Right cardiac atrium (tissue), 5 donors: ENCODE results near the gene MECP2. TPM values are rescaled to one million over a fixed set of nuclear protein-coding genes. Genes with fewer than 3 reads are reported as not detected.

Experiments used
- ATAC-seq, 2 donors: fragments of 200-7000 bp; cut with Tn5 transposase; one replicate each; pipeline versions ENCODE4 v1.8.0 to v1.9.1; 2020; ENCODE audit warnings: moderate library complexity in 2 of 2, mild to moderate bottlenecking in 1 of 2
- DNase-seq, 3 donors: peaks; one replicate each; pipeline ENCODE4 v3.0.0-alpha.2; 2020
- H3K27ac ChIP-seq: one replicate; pipeline ENCODE4 v1.5.1; 2013; ENCODE audit warnings: mild to moderate bottlenecking, low read length, control low read depth, moderate library complexity
- H3K27me3 ChIP-seq: one replicate; pipeline ENCODE4 v1.6.1; 2013; ENCODE audit not compliant: control insufficient read depth, insufficient read depth
- H3K4me1 ChIP-seq: one replicate; pipeline ENCODE4 v1.6.1; 2013; ENCODE audit warnings: low read length; ENCODE audit not compliant: control insufficient read depth, insufficient read depth
- H3K4me3 ChIP-seq: one replicate; pipeline ENCODE4 v1.5.1; 2013; ENCODE audit warnings: low read length, control low read depth
- H3K9me3 ChIP-seq: one replicate; pipeline ENCODE4 v1.6.1; 2013; ENCODE audit warnings: low read length; ENCODE audit not compliant: control insufficient read depth
- WGBS: extraction: QIAGEN DNeasy Blood & Tissue Kit; methylation state at CpG from one replicate; pipeline ENCODE4 v1.1.7; 2013; 5-methylcytosine and 5-hydroxymethylcytosine counted together
- intact Hi-C, 4 donors: fragments of 100-400 bp; cut with DNase I; formaldehyde crosslinking; loops; one replicate each; pipeline versions ENCODE4 v1.11.0 to v1.14.0; 2022 to 2023
- microRNA-seq, 2 donors: library from miRNA; unstranded; fragments of <30 nt; microRNA quantifications; one replicate each; pipeline ENCODE4 v1.2.0, GENCODE V29; 2020 to 2021
- polyA plus RNA-seq: library from polyadenylated mRNA; stranded (reverse); fragments of 200-250 nt; gene quantifications from one replicate; pipeline ENCODE4 v1.2.3, GENCODE V29; 2013
- total RNA-seq, 4 donors: library from RNA; stranded (reverse); fragmentation: NEBNext Ultra II Directional; extraction: Animal tissue kit (Norgen Biotek cat#: 25700); gene quantifications; one replicate each; pipeline ENCODE4 v1.2.1, GENCODE V29; 2021
- donor health status: healthy with polysubstance abuse.
- donor health status: DM: no; HTN: yes; CAD: no.
- donor health status: DM: no; HTN: no; CAD: no.
- donor health status: DM: no; HTN: yes; CAD: no; lungs with severe emphysema.
- donor health status: DM: yes; HTN: yes; CAD: no.

Gene MECP2
- total and polyA plus RNA-seq, 5 donors, result 34.9 to 50.2 (median 43.4) TPM

GRCh38 chrX:153972368-153973126, 125.0 kb downstream of the MECP2 start, which contains the start of gene TMEM187:
Gene TMEM187 (plus strand): TSS chrX:153972754. CDS start chrX:153982063, 9,309 bp downstream.
- Histone ChIP-seq H3K9me3 (no peaks in the 10 kb centered on the region), H3K27ac (peak within 1 kb of the TSS; percentile 96), H3K4me1 (peaks cover 12% of the 10 kb centered on the region), H3K27me3 (no peaks in the 10 kb centered on the region), H3K4me3 (peak within 1 kb of the TSS; percentile 78)
- intact Hi-C loops, result no loop called here
- under 1% methylated on average over 75 of the region's 103 CpGs for WGBS
- peak; percentile 90 to 96 (median 92) for DNase-seq
- ATAC-seq, result peak; percentile 67 to 76

Small RNA genes lying within 50 kb of the gene (microRNA-seq; reads per million reads assigned to microRNA genes)
- gene MIR3202-1, result 0 reads per million in 2 donors
- 0 reads per million in 2 donors for gene MIR3202-2
- 0 reads per million in 2 donors for gene MIR718

Other genes starting within 250 kb of the MECP2 start
- gene L1CAM, start 211.5 kb downstream of the MECP2 start, total RNA-seq, result 10 to 100 TPM in 1 of 4 donors, 1 to 10 TPM in 3; 8.3 to 14.1 (median 9.3) TPM
- gene L1CAM, start 211.5 kb downstream of the MECP2 start, polyA plus RNA-seq, result 7.3 TPM
- 1 to 10 TPM; 1.6 to 3.7 (median 2.5) TPM for gene AVPR2, start 193.0 kb downstream of the MECP2 start, total RNA-seq
- 4.1 TPM for gene AVPR2, start 193.0 kb downstream of the MECP2 start, polyA plus RNA-seq
- gene ARHGAP4, start 171.5 kb downstream of the MECP2 start, total RNA-seq, result 10 to 100 TPM; 13.4 to 22.9 (median 14.9) TPM
- 20.5 TPM for gene ARHGAP4, start 171.5 kb downstream of the MECP2 start, polyA plus RNA-seq
- gene NAA10, start 162.7 kb downstream of the MECP2 start, total RNA-seq, result 10 to 100 TPM; 61.1 to 75.5 (median 66.2) TPM
- 108 TPM for gene NAA10, start 162.7 kb downstream of the MECP2 start, polyA plus RNA-seq
- gene RENBP, start 153.1 kb downstream of the MECP2 start, total RNA-seq, result 10 to 100 TPM; 14.0 to 17.7 (median 15.7) TPM
- gene RENBP, start 153.1 kb downstream of the MECP2 start, polyA plus RNA-seq, result 13.3 TPM
- gene HCFC1, start 125.9 kb downstream of the MECP2 start, total RNA-seq, result 10 to 100 TPM; 26.9 to 41.4 (median 32.9) TPM
- gene HCFC1, start 125.9 kb downstream of the MECP2 start, polyA plus RNA-seq, result 17.3 TPM
- 10 to 100 TPM in 2 of 4 donors, 1 to 10 TPM in 2; 7.6 to 11.9 (median 10.4) TPM for gene TMEM187, start 125.0 kb downstream of the MECP2 start, total RNA-seq
- gene TMEM187, start 125.0 kb downstream of the MECP2 start, polyA plus RNA-seq, result 6.8 TPM
- gene IRAK1, start 77.8 kb downstream of the MECP2 start, total RNA-seq, result 10 to 100 TPM; 33.2 to 53.2 (median 43.0) TPM
- gene IRAK1, start 77.8 kb downstream of the MECP2 start, polyA plus RNA-seq, result 28.2 TPM
- not detected for gene OPN1LW, start 46.5 kb upstream of the MECP2 start, total RNA-seq
- gene OPN1LW, start 46.5 kb upstream of the MECP2 start, polyA plus RNA-seq, result not detected
- gene OPN1MW, start 84.9 kb upstream of the MECP2 start, total RNA-seq, result not detected
- not detected for gene OPN1MW, start 84.9 kb upstream of the MECP2 start, polyA plus RNA-seq
- gene OPN1MW2, start 122.0 kb upstream of the MECP2 start, total RNA-seq, result not detected
- gene OPN1MW2, start 122.0 kb upstream of the MECP2 start, polyA plus RNA-seq, result not detected
- not detected for gene OPN1MW3, start 159.9 kb upstream of the MECP2 start, total RNA-seq
- not detected for gene OPN1MW3, start 159.9 kb upstream of the MECP2 start, polyA plus RNA-seq
- not detected for gene TEX28, start 197.4 kb upstream of the MECP2 start, total RNA-seq
- gene TEX28, start 197.4 kb upstream of the MECP2 start, polyA plus RNA-seq, result not detected
- gene TKTL1, start 198.1 kb upstream of the MECP2 start, total RNA-seq, result 10 to 100 TPM in 1 of 4 donors, 1 to 10 TPM in 3; 5.5 to 11.9 (median 9.1) TPM
- 6.0 TPM for gene TKTL1, start 198.1 kb upstream of the MECP2 start, polyA plus RNA-seq